K562 (cell line): Measurements from ENCODE around the gene VANGL1. TPM values are rescaled to one million over a fixed set of nuclear protein-coding genes. Genes with fewer than 3 reads are reported as not detected.

Experiments used
- ATAC-seq: fragments of 200-7000 bp; cut with Tn5 transposase; 3 replicates; pipeline ENCODE4 v1.9.1; 2020; ENCODE audit warnings: moderate library complexity
- BruUV-seq: library from RNA; stranded (reverse); fragments of 400-500 nt; replicated peaks from 2 replicates; lab custom pipeline; 2021; lab: Mats Ljungman, UMichigan
- CTCF ChIA-PET: fragments of 300-600 bp; formaldehyde crosslinking; extraction: SDS; loops from one replicate; lab custom pipeline; 2021; ENCODE audit warnings: low intra/inter-chr PET ratio; lab: Yijun Ruan, JAX
- POLR2A ChIA-PET: fragments of 300-600, 350-650 bp; sonication (Branson Sonifier 250); formaldehyde crosslinking; extraction: SDS; loops from one replicate; lab custom pipeline; 2021; ENCODE audit warnings: antibody characterized with exemption, inconsistent platforms; lab: Yijun Ruan, JAX
- DNase-seq, 4 experiments: peaks; one replicate each; pipeline versions ENCODE4 v3.0.0 to v3.0.0-alpha.2; 2011 to 2018; ENCODE audit warnings: low spot score in 3 of 4, mixed read lengths in 3 of 4; ENCODE audit errors: extremely low read depth in 1 of 4
- FAIRE-seq: peaks from 2 replicates; lab custom pipeline; 2011; peaks lifted over from hg19 to GRCh38; lab: Jason Lieb, UNC
- H2AFZ ChIP-seq: 2 replicates; pipeline ENCODE4 v1.6.0; 2011; ENCODE audit warnings: low read depth, low read length, control low read depth, inconsistent platforms
- H3K27ac ChIP-seq: fragments of 200-600 bp; 3 replicates; pipeline ENCODE4 v1.8.0; 2011; ENCODE audit warnings: low read depth, mild to moderate bottlenecking, control low read depth, inconsistent platforms, low read length, moderate library complexity, mixed read lengths; ENCODE audit errors: extremely low read depth
- H3K27me3 ChIP-seq, 2 experiments: fragments of 300-600 bp in 1 of 2; 2 replicates in 1 of 2; 3 replicates in 1 of 2; pipeline versions ENCODE4 v1.6.0 to v1.8.0; 2011; ENCODE audit warnings: inconsistent platforms in 2 of 2, low read length in 2 of 2, mild to moderate bottlenecking in 1 of 2, mixed read lengths in 1 of 2, moderate library complexity in 1 of 2; ENCODE audit not compliant: control insufficient read depth in 2 of 2, insufficient read depth in 2 of 2
- H3K36me3 ChIP-seq: fragments of 300-600 bp; 3 replicates; pipeline ENCODE4 v1.8.0; 2011; ENCODE audit warnings: mild to moderate bottlenecking, low read length, inconsistent platforms; ENCODE audit not compliant: control insufficient read depth, insufficient read depth
- H3K4me1 ChIP-seq, 2 experiments: fragments of 200-600 bp in 1 of 2; replicated peaks in 1 of 2; 2 replicates in 1 of 2; 3 replicates in 1 of 2; pipeline versions ENCODE4 v1.5.1 to v1.8.0; 2011; ENCODE audit warnings: inconsistent platforms in 2 of 2, low read length in 2 of 2, mild to moderate bottlenecking in 1 of 2, mixed read lengths in 1 of 2, moderate library complexity in 1 of 2; ENCODE audit not compliant: control insufficient read depth in 2 of 2, insufficient read depth in 2 of 2
- H3K4me2 ChIP-seq: 2 replicates; pipeline ENCODE4 v1.6.1; 2011; ENCODE audit warnings: low read length, control low read depth, inconsistent platforms, mixed read lengths; ENCODE audit not compliant: insufficient read depth
- H3K4me3 ChIP-seq: fragments of 200-600 bp; sonication (generic), shearing (Covaris generic); 2 replicates; pipeline ENCODE4 v1.5.1; 2016; ENCODE audit warnings: control low read depth, inconsistent platforms
- H3K79me2 ChIP-seq: fragments of 200-600 bp; 3 replicates; pipeline ENCODE4 v1.8.0; 2011; ENCODE audit warnings: low read length, inconsistent platforms; ENCODE audit not compliant: control insufficient read depth, insufficient read depth
- H3K9ac ChIP-seq, 2 experiments: 2 replicates each; pipeline versions ENCODE4 v1.6.0 to v1.6.1; 2011; ENCODE audit warnings: low read depth in 2 of 2, low read length in 2 of 2, control low read depth in 1 of 2, inconsistent platforms in 1 of 2, mild to moderate bottlenecking in 1 of 2, mixed read lengths in 1 of 2; ENCODE audit not compliant: insufficient read depth in 1 of 2
- H3K9me1 ChIP-seq: one replicate; pipeline ENCODE4 v1.6.0; 2011; ENCODE audit warnings: inconsistent platforms, mild to moderate bottlenecking, low read length, moderate library complexity; ENCODE audit not compliant: control insufficient read depth, insufficient read depth
- H3K9me3 ChIP-seq: replicated peaks from 2 replicates; pipeline ENCODE4 v1.5.1; 2011; ENCODE audit warnings: low read depth, low read length, inconsistent platforms; ENCODE audit not compliant: control insufficient read depth, insufficient read depth
- H4K20me1 ChIP-seq: replicated peaks from 2 replicates; pipeline ENCODE4 v1.6.1; 2011; ENCODE audit warnings: low read length, inconsistent platforms, mixed read lengths; ENCODE audit not compliant: control insufficient read depth, insufficient read depth
- BRCA1 ChIP-seq, 2 experiments: fragments of 450-650 bp in 1 of 2; sonication (generic) in 1 of 2; formaldehyde crosslinking in 1 of 2; IDR thresholded peaks; 2 replicates each; pipeline versions ENCODE4 v1.5.0 to v1.6.1; 2017 to 2020; ENCODE audit warnings: mild to moderate bottlenecking in 1 of 2, missing genetic modification reagents in 1 of 2
- FOXJ2 ChIP-seq: fragments of 200-800 bp; sonication (Bioruptor generic); IDR thresholded peaks from 2 replicates; pipeline ENCODE4 v1.6.1; 2016; ENCODE audit warnings: missing genetic modification characterization, missing compliant biosample characterization
- ZNF780A ChIP-seq: fragments of 250-450 bp; sonication (Bioruptor Pico); IDR thresholded peaks from 2 replicates; pipeline ENCODE4 v1.5.0; 2021; ENCODE audit warnings: mild to moderate bottlenecking
- WGBS: fragments of 100-300 bp; shearing (Covaris generic); methylation state at CpG from one replicate; pipeline ENCODE4 v1.1.6; 2016; ENCODE audit warnings: low coverage, mixed read lengths; ENCODE audit not compliant: insufficient coverage; ENCODE audit errors: missing lambda C conversion rate; 5-methylcytosine and 5-hydroxymethylcytosine counted together
- in situ Hi-C: fragments of 300-500 bp; cut with MboI; formaldehyde crosslinking; loops from 4 replicates; pipeline ENCODE4 v1.15.0; 2018; ENCODE audit warnings: inconsistent platforms, mixed read lengths
- intact Hi-C: fragments of 100-400 bp; cut with micrococcal nuclease; formaldehyde crosslinking; loops from 2 replicates; pipeline ENCODE4 v1.14.2; 2022
- polyA plus RNA-seq, 8 experiments: library from polyadenylated mRNA; depleted of rRNA in 4 of 8; stranded (reverse) in 5 of 8; unstranded in 3 of 8; fragments of >200 nt; fragmentation: Nextera tagmentation in 2 of 8; fragmentation: Illumina TruSeq in 1 of 8; extraction: Ambion mirVana in 2 of 8; extraction: Trizol in 1 of 8; gene quantifications; 2 replicates each; pipeline versions ENCODE4 v1.2.1 to v1.2.3, GENCODE V29; 2011 to 2014; ENCODE audit warnings: inconsistent platforms in 1 of 8, missing spikeins in 1 of 8
- total RNA-seq, 7 experiments: library from RNA; depleted of rRNA in 6 of 7; stranded (reverse); fragments of >200 nt in 6 of 7; fragmentation: Illumina TruSeq in 2 of 7; extraction: Trizol in 2 of 7; gene quantifications; 2 replicates each; pipeline versions ENCODE4 v1.2.1 to v1.2.3, GENCODE V29; 2011 to 2021; ENCODE audit warnings: low replicate concordance in 1 of 7
- TF ChIP-seq, protein P1 (sequence below): fragments of 450-650 bp; formaldehyde crosslinking; IDR thresholded peaks from 2 replicates; pipeline ENCODE4 v1.4.0; 2022; ENCODE audit warnings: missing genetic modification characterization
- TF ChIP-seq, protein P2 (sequence below): fragments of 250-450 bp; sonication (Bioruptor Pico); IDR thresholded peaks from 2 replicates; pipeline ENCODE4 v1.8.0; 2021; ENCODE audit warnings: borderline replicate concordance, mild to moderate bottlenecking, moderate library complexity; ENCODE audit not compliant: poor library complexity, severe bottlenecking
- TF ChIP-seq, protein P3 (sequence below): fragments of 250-450 bp; sonication (Bioruptor Pico); IDR thresholded peaks from 2 replicates; pipeline ENCODE4 v1.5.0; 2020; ENCODE audit warnings: mild to moderate bottlenecking

VANGL1 gene
- total and polyA plus RNA-seq, 9 of the 15 experiments (the other 6 are each of a cell fraction or from before 2014, with no cell fraction given): 0.90 to 12.8 (median 9.6) TPM

DNA sequence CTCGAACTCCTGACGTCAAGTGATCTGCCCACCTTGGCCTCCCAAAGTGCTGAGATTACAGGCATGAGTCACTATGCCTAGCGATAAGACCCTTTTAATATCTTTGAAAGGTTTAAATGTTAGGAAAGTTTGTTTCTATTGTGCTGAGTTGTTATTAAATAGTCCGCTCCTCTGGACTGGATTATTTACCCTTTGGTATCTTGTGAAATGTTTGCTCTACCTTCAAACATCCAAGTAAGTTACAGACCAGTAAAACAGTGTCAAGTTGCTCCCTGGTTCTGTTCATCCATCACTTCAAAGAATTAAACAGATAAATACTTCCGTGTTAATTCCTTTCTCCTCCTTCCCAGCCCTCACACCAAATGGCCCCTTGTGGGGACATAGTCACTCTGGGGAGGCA, 82.0 kb downstream of the VANGL1 start:
- H3K9me1 ChIP-seq: no peaks in the 10 kb centered on the region
- 1% methylated on average over 5 of the region's 5 CpGs for WGBS
- CTCF ChIA-PET: no interaction called here
- POLR2A ChIA-PET: no interaction called here
- in situ Hi-C loops: no loop called here
- H3K36me3 ChIP-seq: no peaks in the 10 kb centered on the region
- H3K4me1 ChIP-seq: no peaks in the 10 kb centered on the region
- intact Hi-C loops: no loop called here
- no peak for FAIRE-seq
- H3K9ac ChIP-seq: no peak overlapping the region
- no peak overlapping the region for H3K27ac ChIP-seq
- no peaks in the 10 kb centered on the region for H3K9me3 ChIP-seq
- TF ChIP-seq, protein P1, sequence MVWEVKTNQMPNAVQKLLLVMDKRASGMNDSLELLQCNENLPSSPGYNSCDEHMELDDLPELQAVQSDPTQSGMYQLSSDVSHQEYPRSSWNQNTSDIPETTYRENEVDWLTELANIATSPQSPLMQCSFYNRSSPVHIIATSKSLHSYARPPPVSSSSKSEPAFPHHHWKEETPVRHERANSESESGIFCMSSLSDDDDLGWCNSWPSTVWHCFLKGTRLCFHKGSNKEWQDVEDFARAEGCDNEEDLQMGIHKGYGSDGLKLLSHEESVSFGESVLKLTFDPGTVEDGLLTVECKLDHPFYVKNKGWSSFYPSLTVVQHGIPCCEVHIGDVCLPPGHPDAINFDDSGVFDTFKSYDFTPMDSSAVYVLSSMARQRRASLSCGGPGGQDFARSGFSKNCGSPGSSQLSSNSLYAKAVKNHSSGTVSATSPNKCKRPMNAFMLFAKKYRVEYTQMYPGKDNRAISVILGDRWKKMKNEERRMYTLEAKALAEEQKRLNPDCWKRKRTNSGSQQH: no peak
- TF ChIP-seq, protein P2, sequence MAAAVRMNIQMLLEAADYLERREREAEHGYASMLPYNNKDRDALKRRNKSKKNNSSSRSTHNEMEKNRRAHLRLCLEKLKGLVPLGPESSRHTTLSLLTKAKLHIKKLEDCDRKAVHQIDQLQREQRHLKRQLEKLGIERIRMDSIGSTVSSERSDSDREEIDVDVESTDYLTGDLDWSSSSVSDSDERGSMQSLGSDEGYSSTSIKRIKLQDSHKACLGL (CRISPR knock-in tag): no peak
- TF ChIP-seq FOXJ2 (tag) (no peak), ZNF780A (no peak), BRCA1 (IDR thresholded peaks at IDR 0.05) (no peak), BRCA1 (CRISPR knock-in tag; IDR thresholded peaks at IDR 0.05) (no peak)
- TF ChIP-seq, protein P3, sequence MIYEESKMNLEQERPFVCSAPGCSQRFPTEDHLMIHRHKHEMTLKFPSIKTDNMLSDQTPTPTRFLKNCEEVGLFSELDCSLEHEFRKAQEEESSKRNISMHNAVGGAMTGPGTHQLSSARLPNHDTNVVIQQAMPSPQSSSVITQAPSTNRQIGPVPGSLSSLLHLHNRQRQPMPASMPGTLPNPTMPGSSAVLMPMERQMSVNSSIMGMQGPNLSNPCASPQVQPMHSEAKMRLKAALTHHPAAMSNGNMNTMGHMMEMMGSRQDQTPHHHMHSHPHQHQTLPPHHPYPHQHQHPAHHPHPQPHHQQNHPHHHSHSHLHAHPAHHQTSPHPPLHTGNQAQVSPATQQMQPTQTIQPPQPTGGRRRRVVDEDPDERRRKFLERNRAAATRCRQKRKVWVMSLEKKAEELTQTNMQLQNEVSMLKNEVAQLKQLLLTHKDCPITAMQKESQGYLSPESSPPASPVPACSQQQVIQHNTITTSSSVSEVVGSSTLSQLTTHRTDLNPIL (CRISPR knock-in tag): no peak
- H3K27me3 ChIP-seq: peaks cover 9 to 18% of the 10 kb centered on the region in 2 experiments
- BruUV-seq: no TSS peak
- peaks cover 3% of the 10 kb centered on the region for H4K20me1 ChIP-seq
- no peak for DNase-seq
- no peak overlapping the region for H3K4me3 ChIP-seq
- H3K4me2 ChIP-seq: no peak overlapping the region
- H2AFZ ChIP-seq: no peak overlapping the region
- H3K79me2 ChIP-seq: no peaks in the 10 kb centered on the region
- ATAC-seq: no peak
